WERI-Rb-1 (cell line): Measurements from ENCODE around the gene CENPU.

Source experiments
- DNase-seq: peaks from one replicate; pipeline ENCODE4 v3.0.0-alpha.2; 2020
- H3K27ac ChIP-seq: fragments of 250-450 bp; sonication (Bioruptor Pico); 2 replicates; pipeline ENCODE4 v1.5.1; 2020; ENCODE audit warnings: mild to moderate bottlenecking, moderate library complexity
- H3K27me3 ChIP-seq: fragments of 250-450 bp; sonication (Bioruptor Pico); 2 replicates; pipeline ENCODE4 v1.5.1; 2021; ENCODE audit warnings: mild to moderate bottlenecking, low read depth, moderate library complexity; ENCODE audit not compliant: insufficient read depth, severe bottlenecking
- H3K36me3 ChIP-seq: fragments of 250-450 bp; sonication (Bioruptor Pico); 2 replicates; pipeline ENCODE4 v1.5.1; 2020; ENCODE audit warnings: mild to moderate bottlenecking, moderate library complexity
- H3K4me3 ChIP-seq: 2 replicates; pipeline ENCODE4 v1.5.1; 2011; ENCODE audit warnings: low read depth, mild to moderate bottlenecking, control low read depth, low read length
- H3K9me3 ChIP-seq: fragments of 250-450 bp; sonication (Bioruptor Pico); 2 replicates; pipeline ENCODE4 v1.5.1; 2021; ENCODE audit warnings: mild to moderate bottlenecking, moderate library complexity; ENCODE audit not compliant: severe bottlenecking
- CTCF ChIP-seq: IDR thresholded peaks from 2 replicates; pipeline ENCODE4 v1.5.1; 2011; ENCODE audit warnings: low read depth, mild to moderate bottlenecking, control low read depth, inconsistent platforms, low read length

The CENPU gene

GRCh38 chr4:184649971-184650855 is 83.7 kb downstream of the CENPU start:
- peaks cover 19% of the 10 kb centered on the region for H3K36me3 ChIP-seq
- H3K9me3 ChIP-seq, result no peaks in the 10 kb centered on the region
- H3K4me3 ChIP-seq, result peak overlapping the region; percentile 58
- peak; percentile 60 for DNase-seq
- H3K27ac ChIP-seq, result peak overlapping the region; percentile 99
- no peaks in the 10 kb centered on the region for H3K27me3 ChIP-seq
- no peak for TF ChIP-seq CTCF

- Histone ChIP-seq H3K27ac (peak within 1 kb of the TSS; percentile 99), H3K4me3 (peak within 1 kb of the TSS; percentile 94), H3K9me3 (no peaks in the 10 kb centered on the region), H3K27me3 (no peaks in the 10 kb centered on the region), H3K36me3 (peaks cover 21% of the 10 kb centered on the region)
- DNase-seq, result peak; percentile 99
- TF ChIP-seq CTCF, result peak; percentile 56
Measured at GRCh38 chr4:184649026-184649970, 84.6 kb downstream of the CENPU start, which contains the start of the genes CASP3 and PRIMPOL. CASP3 (minus strand) TSS chr4:184649447; CDS start chr4:184638453, 10,994 bp downstream. PRIMPOL (plus strand) TSS chr4:184649738; CDS start chr4:184657141, 7,403 bp downstream.

- peak; percentile 50 for DNase-seq
- H3K9me3 ChIP-seq, result no peaks in the 10 kb centered on the region
- TF ChIP-seq CTCF, result no peak
- no peaks in the 10 kb centered on the region for H3K27me3 ChIP-seq
- H3K36me3 ChIP-seq, result peaks cover 19% of the 10 kb centered on the region
- peak overlapping the region; percentile 94 for H3K4me3 ChIP-seq
- H3K27ac ChIP-seq, result peak overlapping the region; percentile 88
Measured at GRCh38 chr4:184648313-184649025, 85.4 kb downstream of the CENPU start.

GRCh38 chr4:184648054-184648312 is 85.9 kb downstream of the CENPU start:
- Histone ChIP-seq H3K27me3 (no peaks in the 10 kb centered on the region), H3K27ac (peak overlapping the region; percentile 88), H3K9me3 (no peaks in the 10 kb centered on the region), H3K4me3 (peak overlapping the region; percentile 94), H3K36me3 (peaks cover 19% of the 10 kb centered on the region)
- DNase-seq, result no peak
- TF ChIP-seq CTCF, result no peak

- H3K27ac ChIP-seq, result no peak overlapping the region
- peak overlapping the region; percentile 94 for H3K4me3 ChIP-seq
- peaks cover 19% of the 10 kb centered on the region for H3K36me3 ChIP-seq
- no peak for DNase-seq
- no peak for TF ChIP-seq CTCF
- H3K27me3 ChIP-seq, result no peaks in the 10 kb centered on the region
- H3K9me3 ChIP-seq, result no peaks in the 10 kb centered on the region
Measured at GRCh38 chr4:184647266-184648053, 86.4 kb downstream of the CENPU start.
